ENCODE data around the gene DSCAML1.

DSCAML1 gene

GRCh38 chr11:117420598-117420997 lies 376.4 kb downstream of the DSCAML1 start:
- no peak overlapping the region for H2AK5ac ChIP-seq (ENCODE audit: low read length)
- no peak overlapping the region for H3K27ac ChIP-seq (ENCODE audit: low read depth, low read length)
- no peaks in the 10 kb centered on the region for H3K9me3 ChIP-seq (ENCODE audit: insufficient read depth, low read depth, low read length)
- H3K4me2 ChIP-seq (ENCODE audit: low read length), result no peak overlapping the region
- no peak overlapping the region for H2AFZ ChIP-seq (ENCODE audit: insufficient read depth, low read length, poor library complexity)
- H3K23ac ChIP-seq (ENCODE audit: low read length), result no peak overlapping the region
- H3K9ac ChIP-seq (ENCODE audit: low read length), result no peak overlapping the region
- no CpG with 5 or more reads among the region's 6 CpGs for WGBS (ENCODE audit: extremely low coverage, insufficient coverage, insufficient read length)
- no peak overlapping the region for H2BK12ac ChIP-seq (ENCODE audit: low read length)
- H2BK5ac ChIP-seq (ENCODE audit: low read depth, low read length, poor library complexity), result no peak overlapping the region
- no peak overlapping the region for H4K12ac ChIP-seq (ENCODE audit: low read depth, low read length)
- H3K4me1 ChIP-seq (ENCODE audit: control insufficient read depth in 1 of 2, insufficient read depth in 2 of 2, low read length in 2 of 2), result no peaks in the 10 kb centered on the region
- no peak overlapping the region for H3K14ac ChIP-seq (ENCODE audit: low read length)
- H4K91ac ChIP-seq (ENCODE audit: low read depth, low read length), result no peak overlapping the region
- H2BK120ac ChIP-seq (ENCODE audit: insufficient read depth, low read length, poor library complexity), result no peak overlapping the region
- no peaks in the 10 kb centered on the region for H3K79me1 ChIP-seq (ENCODE audit: low read length)
- DNase-seq, result no peak
- H4K8ac ChIP-seq (ENCODE audit: low read depth, low read length), result no peak overlapping the region
- H3K27me3 ChIP-seq (ENCODE audit: insufficient read depth, low read length), result no peaks in the 10 kb centered on the region
- no peaks in the 10 kb centered on the region for H3K79me2 ChIP-seq (ENCODE audit: control insufficient read depth, insufficient read depth, low read length, poor library complexity)
- H3K18ac ChIP-seq (ENCODE audit: low read length), result no peak overlapping the region
- no peak overlapping the region for H3K4me3 ChIP-seq (ENCODE audit: low read depth, low read length)
- H3K4ac ChIP-seq (ENCODE audit: low read depth, low read length), result no peak overlapping the region
- H3K36me3 ChIP-seq (ENCODE audit: control insufficient read depth in 1 of 2, insufficient read depth in 2 of 2, low read length in 2 of 2), result no peaks in the 10 kb centered on the region

- no peak overlapping the region for H2BK12ac ChIP-seq (ENCODE audit: low read length)
- H3K79me2 ChIP-seq (ENCODE audit: control insufficient read depth, insufficient read depth, low read length, poor library complexity), result no peaks in the 10 kb centered on the region
- no peak for DNase-seq
- H3K4ac ChIP-seq (ENCODE audit: low read depth, low read length), result no peak overlapping the region
- no peak overlapping the region for H3K18ac ChIP-seq (ENCODE audit: low read length)
- H3K4me3 ChIP-seq (ENCODE audit: low read depth, low read length), result no peak overlapping the region
- H3K4me1 ChIP-seq (ENCODE audit: control insufficient read depth in 1 of 2, insufficient read depth in 2 of 2, low read length in 2 of 2), result no peaks in the 10 kb centered on the region
- H3K23ac ChIP-seq (ENCODE audit: low read length), result no peak overlapping the region
- H2BK5ac ChIP-seq (ENCODE audit: low read depth, low read length, poor library complexity), result no peak overlapping the region
- no peaks in the 10 kb centered on the region for H3K79me1 ChIP-seq (ENCODE audit: low read length)
- no peaks in the 10 kb centered on the region for H3K27me3 ChIP-seq (ENCODE audit: insufficient read depth, low read length)
- no peaks in the 10 kb centered on the region for H3K9me3 ChIP-seq (ENCODE audit: insufficient read depth, low read depth, low read length)
- H3K27ac ChIP-seq (ENCODE audit: low read depth, low read length), result no peak overlapping the region
- no peak overlapping the region for H2BK120ac ChIP-seq (ENCODE audit: insufficient read depth, low read length, poor library complexity)
- no CpG with 5 or more reads among the region's 12 CpGs for WGBS (ENCODE audit: extremely low coverage, insufficient coverage, insufficient read length)
- H3K9ac ChIP-seq (ENCODE audit: low read length), result no peak overlapping the region
- H4K12ac ChIP-seq (ENCODE audit: low read depth, low read length), result no peak overlapping the region
- no peak overlapping the region for H3K4me2 ChIP-seq (ENCODE audit: low read length)
- H2AK5ac ChIP-seq (ENCODE audit: low read length), result no peak overlapping the region
- no peaks in the 10 kb centered on the region for H3K36me3 ChIP-seq (ENCODE audit: control insufficient read depth in 1 of 2, insufficient read depth in 2 of 2, low read length in 2 of 2)
- no peak overlapping the region for H3K14ac ChIP-seq (ENCODE audit: low read length)
- H4K8ac ChIP-seq (ENCODE audit: low read depth, low read length), result no peak overlapping the region
- H2AFZ ChIP-seq (ENCODE audit: insufficient read depth, low read length, poor library complexity), result no peak overlapping the region
- H4K91ac ChIP-seq (ENCODE audit: low read depth, low read length), result no peak overlapping the region
Measured at GRCh38 chr11:117420143-117420485, 376.9 kb downstream of the DSCAML1 start.

GRCh38 chr11:117419482-117420142 lies 377.4 kb downstream of the DSCAML1 start:
- no peak overlapping the region for H3K27ac ChIP-seq (ENCODE audit: low read depth, low read length)
- H3K27me3 ChIP-seq (ENCODE audit: insufficient read depth, low read length), result no peaks in the 10 kb centered on the region
- H2AFZ ChIP-seq (ENCODE audit: insufficient read depth, low read length, poor library complexity), result no peak overlapping the region
- no peak overlapping the region for H4K12ac ChIP-seq (ENCODE audit: low read depth, low read length)
- H3K4me1 ChIP-seq (ENCODE audit: control insufficient read depth in 1 of 2, insufficient read depth in 2 of 2, low read length in 2 of 2), result no peaks in the 10 kb centered on the region
- H4K8ac ChIP-seq (ENCODE audit: low read depth, low read length), result no peak overlapping the region
- no peak overlapping the region for H3K4ac ChIP-seq (ENCODE audit: low read depth, low read length)
- no peak overlapping the region for H2BK5ac ChIP-seq (ENCODE audit: low read depth, low read length, poor library complexity)
- H3K79me1 ChIP-seq (ENCODE audit: low read length), result no peaks in the 10 kb centered on the region
- no peak for DNase-seq
- H3K36me3 ChIP-seq (ENCODE audit: control insufficient read depth in 1 of 2, insufficient read depth in 2 of 2, low read length in 2 of 2), result no peaks in the 10 kb centered on the region
- H3K14ac ChIP-seq (ENCODE audit: low read length), result no peak overlapping the region
- H3K4me3 ChIP-seq (ENCODE audit: low read depth, low read length), result no peak overlapping the region
- H2AK5ac ChIP-seq (ENCODE audit: low read length), result no peak overlapping the region
- no peak overlapping the region for H2BK120ac ChIP-seq (ENCODE audit: insufficient read depth, low read length, poor library complexity)
- no CpG with 5 or more reads among the region's 12 CpGs for WGBS (ENCODE audit: extremely low coverage, insufficient coverage, insufficient read length)
- no peak overlapping the region for H3K9ac ChIP-seq (ENCODE audit: low read length)
- H3K4me2 ChIP-seq (ENCODE audit: low read length), result no peak overlapping the region
- no peak overlapping the region for H2BK12ac ChIP-seq (ENCODE audit: low read length)
- no peak overlapping the region for H4K91ac ChIP-seq (ENCODE audit: low read depth, low read length)
- H3K9me3 ChIP-seq (ENCODE audit: insufficient read depth, low read depth, low read length), result no peaks in the 10 kb centered on the region
- no peak overlapping the region for H3K18ac ChIP-seq (ENCODE audit: low read length)
- H3K79me2 ChIP-seq (ENCODE audit: control insufficient read depth, insufficient read depth, low read length, poor library complexity), result no peaks in the 10 kb centered on the region
- no peak overlapping the region for H3K23ac ChIP-seq (ENCODE audit: low read length)

GRCh38 chr11:117418737-117419481 lies 378.1 kb downstream of the DSCAML1 start:
- H3K4me3 ChIP-seq (ENCODE audit: low read depth, low read length), result no peak overlapping the region
- H4K8ac ChIP-seq (ENCODE audit: low read depth, low read length), result no peak overlapping the region
- H3K9ac ChIP-seq (ENCODE audit: low read length), result no peak overlapping the region
- H3K18ac ChIP-seq (ENCODE audit: low read length), result no peak overlapping the region
- no peaks in the 10 kb centered on the region for H3K36me3 ChIP-seq (ENCODE audit: control insufficient read depth in 1 of 2, insufficient read depth in 2 of 2, low read length in 2 of 2)
- H3K14ac ChIP-seq (ENCODE audit: low read length), result no peak overlapping the region
- no peak overlapping the region for H4K12ac ChIP-seq (ENCODE audit: low read depth, low read length)
- no peaks in the 10 kb centered on the region for H3K9me3 ChIP-seq (ENCODE audit: insufficient read depth, low read depth, low read length)
- H2BK5ac ChIP-seq (ENCODE audit: low read depth, low read length, poor library complexity), result no peak overlapping the region
- no peaks in the 10 kb centered on the region for H3K79me1 ChIP-seq (ENCODE audit: low read length)
- H2BK120ac ChIP-seq (ENCODE audit: insufficient read depth, low read length, poor library complexity), result no peak overlapping the region
- no peak overlapping the region for H2AFZ ChIP-seq (ENCODE audit: insufficient read depth, low read length, poor library complexity)
- DNase-seq, result no peak
- no peak overlapping the region for H3K4ac ChIP-seq (ENCODE audit: low read depth, low read length)
- H3K27me3 ChIP-seq (ENCODE audit: insufficient read depth, low read length), result no peaks in the 10 kb centered on the region
- H2AK5ac ChIP-seq (ENCODE audit: low read length), result no peak overlapping the region
- H3K4me2 ChIP-seq (ENCODE audit: low read length), result no peak overlapping the region
- H4K91ac ChIP-seq (ENCODE audit: low read depth, low read length), result no peak overlapping the region
- H2BK12ac ChIP-seq (ENCODE audit: low read length), result no peak overlapping the region
- H3K23ac ChIP-seq (ENCODE audit: low read length), result no peak overlapping the region
- H3K27ac ChIP-seq (ENCODE audit: low read depth, low read length), result no peak overlapping the region
- no peaks in the 10 kb centered on the region for H3K79me2 ChIP-seq (ENCODE audit: control insufficient read depth, insufficient read depth, low read length, poor library complexity)
- H3K4me1 ChIP-seq (ENCODE audit: control insufficient read depth in 1 of 2, insufficient read depth in 2 of 2, low read length in 2 of 2), result no peaks in the 10 kb centered on the region
- WGBS (ENCODE audit: extremely low coverage, insufficient coverage, insufficient read length), result no CpG with 5 or more reads among the region's 12 CpGs
